ENCODE measurements around the gene LIF. TPM values are rescaled to one million over a fixed set of nuclear protein-coding genes. Genes with fewer than 3 reads are reported as not detected.

The LIF gene
- total and polyA plus RNA-seq, 9 donors: 0.35 to 8.3 (median 1.9) TPM

GRCh38 chr22:30239488-30240405 is 6.8 kb downstream of the LIF start:
- Histone ChIP-seq H3K36me3 (no peaks in the 10 kb centered on the region), H3K4me3 (no peak overlapping the region), H3K27ac (no peak overlapping the region), H3K4me1 (ENCODE audit: insufficient read depth) (peaks cover 5% of the 10 kb centered on the region), H3K9me3 (no peaks in the 10 kb centered on the region), H3K27me3 (no peaks in the 10 kb centered on the region)
- intact Hi-C loops (cut with DNase I): loop anchor here in 1 of 4 donors (5.0 kb wide), 1 partner anchor 32 kb away; no protein-coding TSS in a partner anchor
- 70 to 83% (median 76%) methylated on average over 17 of the region's 17 CpGs for WGBS, 3 donors
- no peak for DNase-seq
- TF ChIP-seq POLR2A (IDR thresholded peaks at IDR 0.05) (no peak), CTCF (IDR thresholded peaks at IDR 0.05) (no peak), EP300 (IDR thresholded peaks at IDR 0.05) (no peak)

GRCh38 chr22:30238661-30239487 is 7.7 kb downstream of the LIF start:
- peak; percentile 59 to 82 (median 70) for DNase-seq
- Histone ChIP-seq H3K27ac (peak overlapping the region in 1 of 2 donors; percentile 3), H3K36me3 (no peaks in the 10 kb centered on the region), H3K9me3 (no peaks in the 10 kb centered on the region), H3K27me3 (no peaks in the 10 kb centered on the region), H3K4me3 (no peak overlapping the region), H3K4me1 (ENCODE audit: insufficient read depth) (peaks cover 5% of the 10 kb centered on the region)
- TF ChIP-seq EP300 (IDR thresholded peaks at IDR 0.05) (no peak), POLR2A (IDR thresholded peaks at IDR 0.05) (no peak), CTCF (IDR thresholded peaks at IDR 0.05) (no peak)
- intact Hi-C loops (cut with DNase I): no loop called here
- WGBS, 3 donors: 29 to 37% (median 36%) methylated on average over 27 of the region's 27 CpGs

- 56 to 74% (median 74%) methylated on average over 9 of the region's 9 CpGs for WGBS, 3 donors
- H3K4me1 ChIP-seq (ENCODE audit: insufficient read depth): peaks cover 5% of the 10 kb centered on the region
- H3K4me3 ChIP-seq: no peak overlapping the region
- intact Hi-C loops (cut with DNase I): no loop called here
- H3K36me3 ChIP-seq: no peaks in the 10 kb centered on the region
- TF ChIP-seq POLR2A (IDR thresholded peaks at IDR 0.05) (no peak), CTCF (IDR thresholded peaks at IDR 0.05) (no peak), EP300 (IDR thresholded peaks at IDR 0.05) (no peak)
- H3K27me3 ChIP-seq: no peaks in the 10 kb centered on the region
- H3K9me3 ChIP-seq: no peaks in the 10 kb centered on the region
- H3K27ac ChIP-seq: peak overlapping the region in 1 of 2 donors; percentile 3
- no peak for DNase-seq
Measured at GRCh38 chr22:30238136-30238535, 8.4 kb downstream of the LIF start.

DNA sequence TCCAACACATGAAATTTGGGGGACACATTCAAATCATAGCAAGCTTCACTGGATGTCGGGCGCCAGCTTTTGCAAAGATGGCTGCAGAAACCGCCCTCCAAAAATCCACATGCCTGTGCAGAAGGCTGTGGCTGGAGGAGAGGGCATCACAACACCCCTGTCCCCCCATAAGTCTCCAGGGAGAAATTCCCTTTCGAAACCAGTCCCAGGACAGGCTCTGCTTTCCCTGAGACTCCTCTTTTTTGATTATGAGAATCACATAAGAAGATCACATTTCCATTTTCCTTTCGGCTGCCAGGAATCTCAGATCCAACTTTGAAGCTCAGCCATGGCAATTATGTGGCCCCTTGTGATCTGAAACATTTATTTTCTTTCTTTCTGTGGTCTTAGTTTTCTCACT is 9.7 kb downstream of the LIF start:
- no peaks in the 10 kb centered on the region for H3K9me3 ChIP-seq
- no peak overlapping the region for H3K27ac ChIP-seq
- H3K4me1 ChIP-seq (ENCODE audit: insufficient read depth): peaks cover 5% of the 10 kb centered on the region
- no peak overlapping the region for H3K4me3 ChIP-seq
- no peak for TF ChIP-seq EP300 (IDR thresholded peaks at IDR 0.05)
- no peak for TF ChIP-seq CTCF (IDR thresholded peaks at IDR 0.05)
- TF ChIP-seq POLR2A (IDR thresholded peaks at IDR 0.05): no peak
- no peak for DNase-seq
- H3K27me3 ChIP-seq: no peaks in the 10 kb centered on the region
- WGBS, 3 donors: 98 to 99% (median 99%) methylated on average over 5 of the region's 5 CpGs
- no peaks in the 10 kb centered on the region for H3K36me3 ChIP-seq
- intact Hi-C loops (cut with DNase I): no loop called here
